Upper lobe of left lung (tissue), 6 donors: ENCODE results near the gene OVCH1. TPM values are rescaled to one million over a fixed set of nuclear protein-coding genes. Genes with fewer than 3 reads are reported as not detected.

Experiments
- total RNA-seq, 6 donors: library from RNA; depleted of rRNA in 4 of 6; stranded (reverse); fragments of >200 nt in 4 of 6; gene quantifications; one replicate each; pipeline versions ENCODE4 v1.1.0 to v1.2.1, GENCODE V29; 2016 to 2021
- donor health status: DM: no; HTN: no; CAD: no; lungs with moderate emphysema.
- donor health status: DM: no; HTN: yes; CAD: no; lungs with severe emphysema.

OVCH1 gene
- total RNA-seq, 6 donors from 2014 or later: 1.2 to 4.0 (median 2.3) TPM

Other genes with a start within 250 kb of the OVCH1 start
- gene ERGIC2, start 116.5 kb downstream of the OVCH1 start, total RNA-seq: 10 to 100 TPM in 5 of 6 donors, 1 to 10 TPM in 1; 9.4 to 64.7 (median 41.3) TPM